ENCODE data around the gene HYAL3.
A peak's percentile ranks its signal among the peaks of the same experiment; 100 is the strongest.

Gene HYAL3

GRCh38 chr3:50242851-50243542 is 56.2 kb downstream of the HYAL3 start:
- Histone ChIP-seq H3K4me3 (ENCODE audit: low read length) (no peak overlapping the region), H3K27me3 (ENCODE audit: control insufficient read depth, insufficient read depth, low read length) (no peaks in the 10 kb centered on the region), H3K9ac (ENCODE audit: low read depth, low read length) (peak overlapping the region; percentile 43), H3K36me3 (ENCODE audit: insufficient read depth, low read length) (peaks cover 25% of the 10 kb centered on the region), H3K4me1 (ENCODE audit: control insufficient read depth, insufficient read depth, low read length) (peaks cover 75% of the 10 kb centered on the region), H3K4me2 (ENCODE audit: low read length) (peak overlapping the region; percentile 50), H3K9me3 (replicated peaks; ENCODE audit: low read length) (no peaks in the 10 kb centered on the region)

Measured in skeletal muscle satellite cell (primary cell).